Measurements from ENCODE around the gene FOS.

Gene FOS

DNA sequence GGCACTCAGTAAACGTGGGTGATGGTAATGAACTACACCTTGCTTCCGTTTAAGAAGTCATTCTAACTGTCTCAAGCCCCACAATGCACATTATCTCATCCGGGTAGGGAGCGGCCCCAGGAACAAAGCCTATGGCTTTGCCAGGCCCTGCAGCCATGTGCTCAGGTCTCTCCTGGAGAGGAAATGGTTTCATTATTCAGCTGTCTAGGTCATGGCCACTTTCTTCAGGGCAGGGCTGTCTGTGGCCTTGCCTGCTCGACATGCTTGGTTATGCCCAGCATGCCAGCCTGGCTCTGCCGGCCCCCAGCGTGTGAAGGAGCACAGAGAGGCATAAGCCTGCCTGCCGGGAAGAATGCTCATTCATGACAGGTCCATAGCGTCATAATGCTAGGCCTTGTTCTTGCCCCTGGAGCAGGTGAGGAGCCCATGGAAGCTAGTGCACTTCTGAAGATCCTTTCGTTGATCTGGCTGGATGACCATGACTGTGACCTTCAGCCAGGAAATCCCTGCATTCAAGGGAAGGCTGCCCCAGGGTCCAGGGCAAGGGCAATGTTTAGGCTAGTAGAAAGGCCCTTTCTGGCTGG, 26.3 kb upstream of the FOS start:
- no peak for DNase-seq

- DNase-seq: no peak
These were observed 24.2 kb upstream of the FOS start for GRCh38 chr14:75254381-75254822.

DNA sequence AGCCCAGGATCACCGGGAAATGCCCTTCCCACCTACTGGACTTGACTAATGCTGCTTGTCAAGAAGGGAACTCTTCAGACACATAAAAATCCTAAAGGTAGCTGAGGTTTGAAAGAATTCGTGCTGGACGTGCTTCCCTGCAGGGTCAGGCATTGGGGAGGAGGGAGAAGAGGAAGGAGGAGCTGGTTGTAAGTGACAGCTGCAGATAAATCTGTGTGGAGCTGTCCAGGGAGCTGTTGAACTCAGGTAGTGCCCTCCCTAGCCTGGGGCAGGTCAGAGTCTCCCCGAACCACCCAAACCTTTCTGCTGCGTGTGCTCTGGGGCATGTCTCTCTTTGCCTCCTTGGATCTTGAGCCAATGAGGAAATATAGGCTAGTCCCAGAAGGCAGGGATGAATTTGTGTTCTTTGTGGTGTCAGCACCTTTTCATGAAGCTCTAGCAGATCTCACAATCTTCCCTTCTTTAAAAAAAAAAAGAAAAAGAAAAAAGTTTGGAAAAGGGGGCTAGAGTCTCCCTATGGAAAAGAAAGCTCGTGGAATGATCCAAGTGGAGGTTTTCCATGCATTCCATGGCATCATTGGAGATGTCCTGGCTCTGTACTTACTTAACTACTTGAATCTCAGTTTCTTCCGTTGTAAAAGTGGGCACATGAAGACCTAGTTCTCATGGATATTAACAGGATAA, 23.6 kb upstream of the FOS start:
- no peak for DNase-seq

DNA sequence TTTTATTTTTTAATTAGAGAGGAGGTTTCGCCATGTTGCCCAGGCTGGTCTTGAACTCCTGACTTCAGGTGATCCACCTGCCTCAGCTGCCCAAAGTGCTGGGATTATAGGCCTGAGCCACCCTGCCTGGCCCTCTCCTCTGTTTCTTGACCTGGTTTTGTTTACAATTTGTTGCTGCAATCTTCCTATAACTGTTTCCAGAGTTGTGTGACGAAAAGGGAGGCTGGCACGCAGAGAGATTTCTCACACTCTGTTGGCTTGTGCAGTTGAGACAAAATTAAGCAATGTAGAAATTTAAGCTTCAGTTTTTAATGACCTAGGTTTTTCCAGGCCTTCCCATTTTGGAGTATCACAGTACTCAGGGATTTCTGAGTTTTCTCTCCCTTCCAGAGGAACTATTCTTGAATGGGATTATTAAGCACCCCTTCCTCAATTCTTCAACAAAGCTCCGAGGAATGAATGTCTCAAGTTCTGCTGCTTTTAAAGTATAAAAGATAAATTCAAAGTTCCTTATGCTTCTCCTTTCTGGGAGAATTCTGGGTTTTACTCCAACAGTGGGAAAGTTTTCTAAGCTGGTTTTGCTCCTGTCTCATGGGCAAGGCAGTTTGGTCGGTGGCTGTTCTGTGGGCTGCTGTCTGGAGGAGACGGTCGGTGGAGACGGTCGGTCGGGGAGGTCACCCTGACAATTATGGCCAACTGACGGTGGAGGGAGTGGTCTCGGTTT, 20.4 kb upstream of the FOS start:
- DNase-seq: no peak

DNA sequence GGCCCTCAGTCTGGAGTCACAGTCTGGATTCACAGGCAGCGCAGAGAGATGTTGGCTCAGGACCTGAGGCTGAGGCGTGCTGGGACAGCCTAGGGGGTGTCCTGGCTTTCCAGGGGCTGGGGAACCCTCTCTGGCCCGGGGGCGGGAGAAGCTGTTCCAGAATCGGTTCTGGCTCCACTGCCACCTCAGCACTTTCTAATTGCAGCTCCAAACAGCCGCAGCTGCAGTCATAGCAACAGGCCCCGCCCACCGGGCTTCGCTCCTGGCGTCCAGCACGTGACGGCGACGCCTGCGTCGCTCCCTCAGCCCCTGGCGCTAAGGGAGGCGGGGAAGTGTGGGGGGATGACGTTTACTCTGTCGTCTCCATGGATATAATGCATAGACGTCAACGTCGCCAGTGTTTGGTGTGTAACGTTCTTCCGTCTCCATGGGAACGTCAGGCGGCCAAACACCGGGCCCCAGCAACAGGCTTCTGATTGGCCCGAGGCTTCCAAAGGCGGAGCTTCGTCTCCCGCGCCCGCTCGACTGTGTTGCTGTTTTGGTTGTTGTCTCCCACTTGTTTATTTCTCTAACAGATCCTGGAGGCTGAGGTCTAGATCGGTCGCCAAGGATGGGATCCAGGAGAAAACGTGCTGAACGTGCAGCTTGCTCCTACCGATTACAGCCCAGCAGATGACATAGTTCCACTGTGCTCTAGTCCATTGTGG, 19.7 kb upstream of the FOS start:
- peak; percentile 95 to 97 for DNase-seq

GRCh38 chr14:75259510-75259855, 19.1 kb upstream of the FOS start:
- DNase-seq: peak in 1 of 2 donors; percentile 25

- no peak for DNase-seq
These were observed 18.4 kb upstream of the FOS start for GRCh38 chr14:75260025-75260763.

GRCh38 chr14:75261820-75262219, 16.8 kb upstream of the FOS start:
- DNase-seq: no peak

- no peak for DNase-seq
These were observed 16.0 kb upstream of the FOS start for GRCh38 chr14:75262641-75263040.

- no peak for DNase-seq
These were observed 14.6 kb upstream of the FOS start for GRCh38 chr14:75264036-75264435.

DNA sequence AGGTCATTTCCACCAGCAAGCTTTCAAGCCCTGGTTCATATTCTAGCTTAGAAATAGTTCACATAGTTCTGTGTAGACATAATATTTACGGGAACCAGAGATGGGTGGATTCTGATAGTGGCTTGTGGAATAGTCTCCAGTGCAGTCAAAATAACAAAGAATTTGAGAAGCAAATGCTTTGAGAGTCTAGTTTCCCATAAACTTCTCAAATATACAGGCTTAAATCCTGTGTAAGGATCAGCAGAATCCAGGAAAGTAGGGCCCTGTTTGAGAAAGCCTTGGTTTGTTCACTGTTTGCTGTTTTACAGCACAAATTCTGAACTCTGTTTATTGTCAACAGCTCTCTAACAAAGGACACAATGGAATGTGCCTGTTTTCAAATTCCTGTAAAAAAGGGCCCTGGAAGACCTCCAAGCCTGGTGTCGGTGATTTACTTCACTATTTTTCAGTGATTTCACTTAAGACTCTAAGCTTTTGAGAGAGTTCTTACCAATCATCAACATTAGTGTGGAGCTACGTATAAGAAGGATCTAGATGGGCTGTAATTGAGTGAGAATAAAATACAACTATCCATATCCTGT, 11.4 kb upstream of the FOS start:
- DNase-seq: no peak

DNA sequence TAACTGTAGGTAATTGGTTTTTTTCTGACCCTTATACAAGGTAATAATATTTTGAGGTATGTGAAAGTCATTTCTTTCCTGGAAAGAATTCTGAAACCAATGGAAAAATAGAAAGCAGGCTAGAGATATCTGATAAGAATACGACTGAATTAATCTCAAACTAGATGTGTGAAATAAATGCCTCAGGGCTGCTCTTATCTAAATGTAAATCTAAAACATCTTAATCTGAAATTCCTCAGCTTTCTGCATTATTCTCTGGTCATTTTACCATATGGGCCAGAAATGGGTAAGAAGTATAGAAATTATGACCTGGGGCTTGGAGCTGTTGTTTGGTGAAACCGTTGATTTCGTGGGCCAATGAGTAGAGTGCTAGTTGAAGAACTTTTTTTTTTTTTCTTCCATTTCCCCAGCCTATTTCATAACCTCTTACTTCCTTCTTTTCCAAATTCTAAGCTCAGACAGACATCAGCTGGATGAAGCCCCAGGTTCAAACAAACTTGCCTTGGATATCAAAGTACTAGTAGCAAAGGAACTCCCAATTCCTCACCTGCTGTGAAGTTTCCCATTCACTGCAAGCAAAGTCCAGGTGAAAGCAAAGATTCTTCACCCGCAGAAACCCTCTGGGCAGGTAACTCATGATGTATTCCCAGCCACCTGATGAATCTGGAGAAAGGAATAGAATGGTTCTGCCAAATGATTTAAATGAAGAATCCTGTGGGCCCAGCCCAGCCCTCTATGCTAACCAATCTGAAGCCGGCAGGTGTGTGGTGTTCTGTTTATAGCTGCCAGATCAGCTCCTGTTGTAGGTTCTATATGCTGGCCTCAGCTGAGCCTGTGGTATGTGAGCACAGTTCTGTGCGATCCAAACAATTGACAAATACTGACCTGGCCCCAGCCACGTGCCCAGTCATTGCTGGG, 9.7 kb upstream of the FOS start:
- no peak for DNase-seq

GRCh38 chr14:75271514-75271913, 7.1 kb upstream of the FOS start:
- no peak for DNase-seq

DNA sequence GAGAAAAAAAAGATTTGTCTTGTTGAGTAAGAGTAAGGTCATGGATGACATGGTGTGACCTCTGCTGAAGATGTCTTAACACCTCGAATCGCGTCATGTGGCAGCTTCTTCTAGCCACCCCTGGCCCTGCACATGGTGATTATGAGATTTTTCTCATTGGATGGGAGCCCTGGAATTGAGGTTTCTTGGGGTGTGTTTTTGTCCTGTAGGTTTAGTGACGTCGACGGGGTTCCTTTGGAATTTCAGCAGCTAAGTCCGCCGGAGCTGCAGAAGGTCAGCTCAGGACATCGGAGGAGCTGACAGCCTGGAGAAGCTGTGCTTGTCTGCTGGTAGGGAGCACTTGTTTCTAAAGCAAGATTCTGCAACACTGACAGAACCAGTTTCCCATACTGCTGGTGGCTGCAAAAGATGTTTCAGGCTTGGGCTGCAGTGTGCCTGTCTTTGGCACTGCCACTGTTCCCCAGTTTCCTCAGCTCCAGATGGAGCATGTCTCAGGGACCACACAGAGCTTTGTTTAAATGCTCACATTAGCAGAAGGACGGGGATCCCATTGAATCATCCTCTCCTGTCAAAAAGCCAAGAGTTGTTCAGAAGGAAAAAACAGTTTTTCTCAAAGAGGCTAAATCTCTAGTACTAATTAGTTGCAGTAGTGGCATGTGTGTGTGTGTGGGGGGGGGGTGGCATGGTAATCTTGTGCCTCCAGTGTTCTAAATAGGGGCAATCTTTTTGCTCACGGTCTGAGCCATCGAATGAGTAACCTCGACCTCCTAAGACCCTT, 5.2 kb upstream of the FOS start:
- peak in 1 of 2 donors; percentile 26 for DNase-seq

DNA sequence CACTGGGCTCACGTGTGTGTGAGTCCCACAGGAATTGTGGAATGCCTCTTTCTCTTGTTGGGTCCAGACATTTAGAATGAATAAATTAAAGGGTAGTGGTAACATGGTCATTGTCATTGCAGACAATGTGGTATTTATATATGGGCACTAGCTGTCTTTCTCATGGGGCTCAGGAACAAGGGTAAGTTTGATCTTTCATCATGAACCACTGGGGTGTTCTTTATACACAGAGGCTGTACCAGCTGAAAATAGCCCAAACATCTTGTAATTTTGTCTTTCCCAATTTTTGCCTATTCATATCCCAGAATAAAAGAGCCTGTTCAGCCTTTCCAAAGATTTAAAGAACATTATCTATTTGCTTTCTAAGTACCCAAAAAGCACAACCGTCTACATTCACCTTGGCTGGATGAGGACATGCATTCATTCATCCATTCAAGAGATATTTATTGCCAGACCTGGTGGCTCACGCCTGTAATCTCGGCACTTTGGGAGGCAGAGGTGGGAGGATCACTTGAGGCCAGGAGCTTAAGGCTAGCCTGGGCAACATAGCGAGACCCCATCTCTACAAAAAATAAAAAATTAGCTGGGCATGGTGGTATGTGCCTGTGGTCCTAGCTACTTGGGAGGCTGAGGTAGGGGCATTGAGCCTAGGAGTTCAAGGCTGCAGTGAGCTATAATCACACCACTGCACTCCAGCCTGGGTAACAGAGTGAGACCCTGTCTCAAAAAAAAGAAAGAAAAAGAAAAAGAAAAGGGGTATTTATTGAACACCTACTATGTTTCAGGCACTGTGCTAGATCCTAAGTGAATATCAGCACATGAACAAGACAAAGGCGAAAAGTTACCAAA, 4.4 kb upstream of the FOS start:
- no peak for DNase-seq

DNA sequence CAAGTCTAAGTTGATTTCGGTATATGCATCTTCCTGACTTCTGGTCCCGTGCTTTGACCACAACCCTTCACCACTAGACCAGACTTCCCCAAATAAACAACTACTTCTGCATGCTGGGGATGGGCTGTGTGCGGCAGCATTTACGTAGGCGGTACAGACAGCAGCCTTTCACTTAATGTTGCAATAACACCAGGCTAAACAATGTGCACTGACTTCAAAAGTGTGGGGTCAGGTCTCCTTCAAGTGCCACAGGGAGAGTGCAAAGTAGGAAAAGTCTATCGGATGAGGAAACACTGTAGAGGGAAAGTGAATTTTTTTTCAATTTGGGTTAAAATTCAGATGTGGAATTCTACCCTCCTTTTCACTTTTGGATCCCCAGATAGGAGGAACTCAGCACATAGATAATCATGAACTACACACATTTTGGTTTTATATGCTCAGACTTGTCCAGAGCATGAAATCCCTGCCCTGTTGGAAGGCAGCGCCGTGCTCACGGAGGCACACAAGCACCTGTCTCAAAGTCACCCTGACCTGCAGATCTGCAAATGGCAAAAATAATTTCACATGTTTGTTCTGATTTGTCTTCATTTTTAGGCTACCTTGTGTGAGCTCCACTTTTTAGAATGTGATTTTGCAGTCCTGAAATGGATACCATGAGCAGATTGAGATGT, 3.6 kb upstream of the FOS start:
- DNase-seq: peak in 1 of 2 donors; percentile 29

- no peak for DNase-seq
These were observed 3.0 kb upstream of the FOS start for GRCh38 chr14:75275598-75275997.

DNA sequence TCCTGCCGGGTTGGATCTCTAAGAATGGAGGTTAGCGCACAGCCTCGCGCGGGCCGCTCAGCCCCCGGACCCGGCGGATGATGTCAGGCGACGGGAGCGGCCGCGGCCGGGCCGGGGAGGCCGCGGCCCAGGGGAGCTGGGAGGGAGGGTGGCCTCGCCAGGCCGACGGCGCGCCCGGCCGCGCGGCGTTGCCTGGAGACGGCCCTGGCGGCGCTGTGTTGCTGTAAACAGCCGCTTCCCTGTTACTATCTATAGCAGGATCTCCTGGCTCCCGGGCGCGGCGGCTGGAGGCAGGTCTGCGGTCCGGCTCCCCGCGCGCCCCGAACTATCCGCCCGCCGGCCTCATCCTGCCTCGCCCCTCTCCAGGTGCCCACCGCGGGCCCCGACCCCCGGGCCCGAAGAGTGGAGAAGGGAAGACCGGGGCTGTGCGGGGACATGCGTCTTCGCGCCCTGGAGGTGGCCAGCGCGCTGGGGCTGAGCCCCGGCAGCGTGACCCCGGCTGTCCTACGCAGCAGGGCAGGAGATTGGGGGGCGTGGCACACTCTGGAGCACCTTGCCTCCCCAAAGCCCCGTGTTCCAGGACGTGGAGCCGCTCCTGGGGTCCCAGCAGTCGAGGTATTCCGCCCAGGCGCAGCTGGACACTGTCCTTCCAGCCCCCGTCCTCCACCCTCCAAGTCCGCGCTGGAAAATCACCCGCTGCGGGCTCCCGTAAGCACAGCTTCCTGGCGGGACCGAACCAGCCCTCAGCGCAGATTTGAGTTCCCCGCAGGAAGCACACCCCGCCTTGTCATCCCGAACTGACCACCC, 1.4 kb upstream of the FOS start:
- peak; percentile 83 to 85 for DNase-seq
